Neural crest cell (in vitro differentiated cells): ENCODE data around the gene ANO1. TPM values are rescaled to one million over a fixed set of nuclear protein-coding genes. Genes with fewer than 3 reads are reported as not detected.

Source experiments
- DNase-seq: peaks from one replicate; pipeline ENCODE4 v3.0.0; 2021; ENCODE audit warnings: low read depth, mixed read lengths, low spot score
- H3K27ac Mint-ChIP-seq: one replicate; pipeline ENCODE4 v1.8.0; 2021; ENCODE audit warnings: mild to moderate bottlenecking, mixed read lengths; ENCODE audit not compliant: unreplicated experiment
- H3K27me3 Mint-ChIP-seq: 2 replicates; pipeline ENCODE4 v1.8.0; 2021; ENCODE audit warnings: low read depth, mild to moderate bottlenecking, mixed read lengths
- H3K36me3 Mint-ChIP-seq: 2 replicates; pipeline ENCODE4 v1.8.0; 2021; ENCODE audit warnings: low read depth, mild to moderate bottlenecking, mixed read lengths
- H3K4me1 Mint-ChIP-seq: 2 replicates; pipeline ENCODE4 v1.8.0; 2021; ENCODE audit warnings: mixed read lengths
- H3K4me3 Mint-ChIP-seq: one replicate; pipeline ENCODE4 v1.8.0; 2021; ENCODE audit warnings: mild to moderate bottlenecking, mixed read lengths
- H3K9me3 Mint-ChIP-seq: 2 replicates; pipeline ENCODE4 v1.8.0; 2021; ENCODE audit warnings: mixed read lengths
- CTCF ChIP-seq: fragments of 200-600 bp; sonication (generic); conservative IDR thresholded peaks from 2 replicates; pipeline ENCODE4 v1.5.0; 2021; ENCODE audit warnings: antibody characterized with exemption, mild to moderate bottlenecking
- total RNA-seq: library from RNA; stranded (reverse); gene quantifications from 2 replicates; pipeline ENCODE4 v1.2.1, GENCODE V29; 2021

ANO1 gene
- total RNA-seq, 1 donor from 2014 or later: not detected

- H3K36me3 Mint-ChIP-seq: no peaks in the 10 kb centered on the region
- H3K4me3 Mint-ChIP-seq: no peak overlapping the region
- DNase-seq: no peak
- no peaks in the 10 kb centered on the region for H3K9me3 Mint-ChIP-seq
- H3K27me3 Mint-ChIP-seq: peaks cover 66% of the 10 kb centered on the region
- H3K4me1 Mint-ChIP-seq: peaks cover 29% of the 10 kb centered on the region
- TF ChIP-seq CTCF: no peak
- no peak overlapping the region for H3K27ac Mint-ChIP-seq
Measured at GRCh38 chr11:70068950-70069349, 9.2 kb upstream of the ANO1 start.

- DNase-seq: no peak
- Mint-ChIP-seq H3K9me3 (no peaks in the 10 kb centered on the region), H3K27me3 (peaks cover 80% of the 10 kb centered on the region)
Measured at GRCh38 chr11:70070706-70071105, 7.4 kb upstream of the ANO1 start.

GRCh38 chr11:70071996-70072395 lies 6.1 kb upstream of the ANO1 start:
- Mint-ChIP-seq H3K4me3 (no peak overlapping the region), H3K27me3 (peaks cover 93% of the 10 kb centered on the region), H3K9me3 (no peaks in the 10 kb centered on the region), H3K4me1 (peaks cover 13% of the 10 kb centered on the region), H3K36me3 (no peaks in the 10 kb centered on the region), H3K27ac (no peak overlapping the region)
- no peak for TF ChIP-seq CTCF
- no peak for DNase-seq

More at GRCh38 chr11:70070706-70071105, 7.4 kb upstream of the ANO1 start:
- Mint-ChIP-seq H3K27ac (no peak overlapping the region), H3K4me3 (no peak overlapping the region), H3K36me3 (no peaks in the 10 kb centered on the region), H3K4me1 (peaks cover 17% of the 10 kb centered on the region)
- no peak for TF ChIP-seq CTCF

- H3K4me3 Mint-ChIP-seq: no peak overlapping the region
- H3K36me3 Mint-ChIP-seq: no peaks in the 10 kb centered on the region
- peaks cover 12% of the 10 kb centered on the region for H3K4me1 Mint-ChIP-seq
- H3K27ac Mint-ChIP-seq: no peak overlapping the region
- TF ChIP-seq CTCF: no peak
- no peak for DNase-seq
- peaks cover 97% of the 10 kb centered on the region for H3K27me3 Mint-ChIP-seq
- no peaks in the 10 kb centered on the region for H3K9me3 Mint-ChIP-seq
Measured at GRCh38 chr11:70072461-70072860, 5.7 kb upstream of the ANO1 start.

GRCh38 chr11:70072861-70073755 lies 5.0 kb upstream of the ANO1 start:
- Mint-ChIP-seq H3K4me3 (no peak overlapping the region), H3K9me3 (no peaks in the 10 kb centered on the region), H3K27me3 (peaks cover 97% of the 10 kb centered on the region)

More at GRCh38 chr11:70072861-70073755, 5.0 kb upstream of the ANO1 start:
- TF ChIP-seq CTCF: no peak
- H3K4me1 Mint-ChIP-seq: peaks cover 6% of the 10 kb centered on the region
- H3K36me3 Mint-ChIP-seq: no peaks in the 10 kb centered on the region
- no peak for DNase-seq
- no peak overlapping the region for H3K27ac Mint-ChIP-seq
